Mucosa of rectum (tissue), 2 donors: ENCODE results near the gene SKI.

Source experiments
- H3K27ac ChIP-seq, 2 donors: one replicate each; pipeline ENCODE4 v1.7.0; 2013; ENCODE audit warnings: inconsistent platforms in 2 of 2, low read depth in 2 of 2, low read length in 2 of 2
- H3K27me3 ChIP-seq, 2 donors: one replicate each; pipeline ENCODE4 v1.7.0; 2013; ENCODE audit warnings: low read length in 2 of 2; ENCODE audit not compliant: control insufficient read depth in 2 of 2, insufficient read depth in 2 of 2
- H3K36me3 ChIP-seq, 2 donors: one replicate each; pipeline ENCODE4 v1.7.0; 2013; ENCODE audit warnings: low read length in 2 of 2; ENCODE audit not compliant: control insufficient read depth in 2 of 2, insufficient read depth in 2 of 2
- H3K4me1 ChIP-seq, 2 donors: one replicate each; pipeline ENCODE4 v1.7.0; 2013; ENCODE audit warnings: low read length in 2 of 2, mild to moderate bottlenecking in 1 of 2; ENCODE audit not compliant: control insufficient read depth in 2 of 2, insufficient read depth in 2 of 2
- H3K4me3 ChIP-seq, 2 donors: one replicate each; pipeline ENCODE4 v1.7.0; 2013; ENCODE audit warnings: low read length in 2 of 2
- H3K9ac ChIP-seq, 2 donors: one replicate each; pipeline ENCODE4 v1.7.0; 2013; ENCODE audit warnings: low read length in 2 of 2, low read depth in 1 of 2, mild to moderate bottlenecking in 1 of 2
- H3K9me3 ChIP-seq, 2 donors: one replicate each; pipeline ENCODE4 v1.7.0; 2013; ENCODE audit warnings: low read length in 2 of 2; ENCODE audit not compliant: control insufficient read depth in 2 of 2
- donor health status: healthy.
- donor health status: Normal muscosa, but diverticular disease.

Gene SKI

DNA sequence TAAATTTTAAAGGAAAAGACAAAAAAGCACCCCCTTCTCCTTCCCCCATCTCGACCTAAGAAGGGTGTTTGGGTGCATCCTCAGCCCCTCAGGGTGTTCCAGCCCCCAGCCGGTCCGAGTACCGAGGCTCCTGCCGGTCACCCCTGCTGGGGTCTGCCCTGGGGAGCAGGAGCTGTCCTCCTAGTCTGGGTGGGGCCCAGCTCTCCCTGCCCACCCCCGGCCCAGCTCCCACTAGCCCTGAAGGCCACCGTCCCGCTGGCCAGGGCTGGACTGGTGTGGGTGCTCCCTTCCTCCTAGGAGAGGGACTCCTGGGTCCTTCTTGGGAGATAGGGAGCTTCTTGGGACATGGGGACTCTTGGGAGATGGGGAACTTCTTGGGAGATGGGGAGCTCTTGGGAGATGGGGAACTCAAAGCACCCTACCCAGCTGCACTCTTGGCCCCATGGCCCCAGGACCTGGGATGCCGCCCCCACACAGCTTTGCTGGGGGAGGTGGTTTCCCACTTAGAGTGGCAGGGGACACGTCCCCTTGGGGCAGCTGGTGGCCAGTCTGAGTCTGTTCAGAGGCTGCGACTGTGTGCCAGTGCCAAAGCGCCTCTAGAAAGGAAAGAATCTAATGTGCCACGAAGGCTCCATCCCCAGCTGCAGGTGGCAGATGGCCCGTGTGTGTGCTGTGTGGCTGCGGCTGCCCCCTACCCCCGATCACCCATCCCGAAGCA, 118.7 kb downstream of the SKI start:
- H3K27me3 ChIP-seq: no peaks in the 10 kb centered on the region
- no peaks in the 10 kb centered on the region for H3K4me1 ChIP-seq
- no peak overlapping the region for H3K27ac ChIP-seq
- no peak overlapping the region for H3K9ac ChIP-seq
- no peak overlapping the region for H3K4me3 ChIP-seq
- no peaks in the 10 kb centered on the region for H3K9me3 ChIP-seq
- H3K36me3 ChIP-seq: no peaks in the 10 kb centered on the region

- no peaks in the 10 kb centered on the region for H3K36me3 ChIP-seq
- H3K4me1 ChIP-seq: no peaks in the 10 kb centered on the region
- no peak overlapping the region for H3K27ac ChIP-seq
- H3K9me3 ChIP-seq: no peaks in the 10 kb centered on the region
- no peaks in the 10 kb centered on the region for H3K27me3 ChIP-seq
- H3K4me3 ChIP-seq: no peak overlapping the region
- no peak overlapping the region for H3K9ac ChIP-seq
Measured at GRCh38 chr1:2347409-2347785, 119.3 kb downstream of the SKI start.

DNA sequence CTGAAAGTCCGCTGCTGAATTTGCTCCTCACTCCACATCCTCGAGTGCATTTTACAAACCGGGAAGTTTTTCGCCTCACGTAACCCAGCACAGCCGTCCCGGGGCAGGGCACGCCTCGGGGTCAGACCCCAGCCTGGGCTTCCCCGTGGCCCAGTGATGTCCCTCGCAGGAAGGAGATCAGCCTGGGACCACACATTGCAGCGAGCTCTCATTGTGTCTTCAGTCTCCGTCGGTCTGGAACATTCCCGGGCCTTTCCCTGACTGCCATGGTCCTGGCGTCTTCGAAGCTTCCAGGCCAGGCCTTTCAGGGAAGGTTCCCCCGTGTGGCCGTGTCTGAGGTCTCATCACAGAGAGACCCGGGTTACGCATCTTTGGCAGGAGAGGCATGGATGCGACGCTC, 119.8 kb downstream of the SKI start:
- Histone ChIP-seq H3K9me3 (no peaks in the 10 kb centered on the region), H3K27ac (no peak overlapping the region), H3K27me3 (no peaks in the 10 kb centered on the region), H3K9ac (no peak overlapping the region), H3K4me3 (no peak overlapping the region), H3K36me3 (no peaks in the 10 kb centered on the region), H3K4me1 (no peaks in the 10 kb centered on the region)

DNA sequence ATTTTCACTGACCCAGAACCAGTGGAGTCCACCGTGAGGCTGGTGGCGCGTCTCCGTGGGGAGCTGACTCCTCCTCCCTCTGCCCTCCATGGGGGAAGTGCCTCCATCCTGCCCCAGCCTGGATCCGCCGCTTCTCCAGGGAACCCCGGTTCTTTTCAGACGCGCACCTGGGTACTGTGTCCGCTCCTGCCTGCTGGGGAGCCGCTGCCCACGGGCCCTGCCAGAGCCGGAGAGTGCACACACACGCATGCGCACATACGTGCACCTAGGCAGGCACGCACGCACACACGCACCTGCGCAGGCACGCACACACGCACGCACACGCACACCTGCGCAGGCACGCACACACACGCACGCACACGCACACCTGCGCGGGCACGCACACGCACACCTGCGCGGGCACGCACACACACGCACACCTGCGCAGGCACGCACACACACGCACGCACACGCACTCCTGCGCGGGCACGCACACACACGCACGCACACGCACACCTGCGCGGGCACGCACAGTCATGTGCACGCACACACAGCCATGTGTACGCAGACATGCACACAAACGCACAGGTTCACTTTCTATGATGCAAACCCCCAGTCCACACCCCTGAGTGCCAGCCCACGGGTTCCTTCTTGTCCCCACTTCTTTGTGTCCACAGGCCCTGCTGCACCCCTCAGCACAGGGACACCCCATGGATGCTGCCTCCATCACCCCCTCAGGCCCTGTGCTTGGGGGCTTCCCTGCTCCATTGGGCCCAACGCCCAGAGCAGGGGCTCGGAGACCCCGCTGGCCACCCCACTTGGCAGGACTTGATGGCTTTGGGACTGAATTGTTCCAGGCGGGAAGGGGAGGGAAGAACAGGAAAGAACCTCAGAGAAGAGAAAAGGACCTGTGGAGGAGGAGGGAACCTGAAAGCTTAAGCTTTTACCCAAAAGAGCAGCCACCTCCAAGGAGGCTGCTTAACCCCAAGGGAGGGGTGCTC, 120.5 kb downstream of the SKI start:
- Histone ChIP-seq H3K27me3 (no peaks in the 10 kb centered on the region), H3K9me3 (no peaks in the 10 kb centered on the region), H3K27ac (no peak overlapping the region), H3K9ac (no peak overlapping the region), H3K36me3 (no peaks in the 10 kb centered on the region), H3K4me1 (no peaks in the 10 kb centered on the region), H3K4me3 (no peak overlapping the region)

DNA sequence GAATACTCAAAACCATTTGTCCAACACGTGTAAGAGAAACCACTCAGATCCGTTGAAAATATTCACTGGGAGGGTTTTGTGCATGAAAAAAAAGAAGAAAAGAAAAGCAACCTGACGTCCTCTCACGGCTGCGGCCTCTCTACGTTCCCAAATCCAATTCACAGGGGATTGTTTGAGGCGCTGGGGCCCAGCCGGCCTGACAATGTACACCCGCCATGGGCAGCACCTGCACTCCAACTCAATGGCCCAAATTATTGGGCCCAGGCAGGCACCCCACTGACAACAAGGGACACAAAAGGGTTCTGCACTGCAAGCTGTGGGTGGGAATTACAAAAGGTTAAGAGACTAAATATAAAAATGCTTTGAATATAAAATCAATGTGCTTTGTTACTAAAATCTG, 121.7 kb downstream of the SKI start:
- no peaks in the 10 kb centered on the region for H3K4me1 ChIP-seq
- no peaks in the 10 kb centered on the region for H3K9me3 ChIP-seq
- H3K9ac ChIP-seq: no peak overlapping the region
- no peak overlapping the region for H3K27ac ChIP-seq
- H3K36me3 ChIP-seq: no peaks in the 10 kb centered on the region
- H3K27me3 ChIP-seq: no peaks in the 10 kb centered on the region
- no peak overlapping the region for H3K4me3 ChIP-seq

DNA sequence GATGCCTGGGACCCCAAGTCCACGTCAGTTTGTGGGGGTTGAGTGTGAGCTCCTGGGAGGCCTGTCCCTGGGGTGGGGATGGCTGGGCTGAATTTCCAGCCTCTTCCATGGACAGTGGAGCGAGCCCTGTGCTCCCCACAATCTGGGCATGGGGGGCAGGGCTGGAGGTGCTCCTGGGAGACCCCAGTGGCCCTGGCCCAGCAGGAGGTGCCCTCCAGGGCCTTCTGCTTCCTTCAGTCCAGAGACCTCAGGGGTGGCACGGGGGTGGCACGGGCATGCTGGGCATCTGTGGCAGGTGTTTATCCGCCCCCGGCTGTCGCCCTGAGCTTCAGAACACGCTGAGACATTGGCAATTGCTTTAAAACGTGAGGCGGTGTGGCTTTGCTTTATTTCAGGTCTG, 122.4 kb downstream of the SKI start:
- H3K9me3 ChIP-seq: no peaks in the 10 kb centered on the region

GRCh38 chr1:2350911-2351655, 123.0 kb downstream of the SKI start:
- H3K4me3 ChIP-seq: no peak overlapping the region
- no peaks in the 10 kb centered on the region for H3K36me3 ChIP-seq
- no peaks in the 10 kb centered on the region for H3K9me3 ChIP-seq
- H3K27ac ChIP-seq: no peak overlapping the region
- H3K27me3 ChIP-seq: no peaks in the 10 kb centered on the region
- no peak overlapping the region for H3K9ac ChIP-seq
- no peaks in the 10 kb centered on the region for H3K4me1 ChIP-seq

More for the DNA sequence above, 122.4 kb downstream of the SKI start:
- Histone ChIP-seq H3K4me1 (no peaks in the 10 kb centered on the region), H3K27ac (no peak overlapping the region), H3K36me3 (no peaks in the 10 kb centered on the region), H3K27me3 (no peaks in the 10 kb centered on the region), H3K9ac (no peak overlapping the region), H3K4me3 (no peak overlapping the region)

DNA sequence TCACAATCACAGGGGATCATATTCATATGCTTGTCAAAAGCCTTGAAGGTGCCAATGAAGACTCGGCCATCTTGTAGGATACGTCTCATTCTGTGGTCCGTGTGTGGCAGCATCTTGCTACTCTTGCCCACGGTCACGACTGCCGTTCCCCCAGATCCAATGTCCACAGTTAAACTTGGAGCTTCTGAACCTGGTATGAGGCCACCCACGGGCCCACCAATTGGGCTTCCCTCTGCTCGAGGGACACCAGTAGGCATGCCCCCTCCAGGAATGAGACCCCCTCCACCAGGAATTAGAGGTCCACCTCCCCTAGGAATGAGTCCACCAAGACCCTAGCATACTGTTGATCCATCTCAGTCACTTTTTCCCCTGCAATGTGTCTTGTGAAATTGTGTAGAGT, 123.6 kb downstream of the SKI start:
- Histone ChIP-seq H3K4me3 (no peak overlapping the region), H3K9me3 (no peaks in the 10 kb centered on the region), H3K9ac (no peak overlapping the region), H3K36me3 (no peaks in the 10 kb centered on the region), H3K27ac (no peak overlapping the region), H3K4me1 (no peaks in the 10 kb centered on the region), H3K27me3 (no peaks in the 10 kb centered on the region)

DNA sequence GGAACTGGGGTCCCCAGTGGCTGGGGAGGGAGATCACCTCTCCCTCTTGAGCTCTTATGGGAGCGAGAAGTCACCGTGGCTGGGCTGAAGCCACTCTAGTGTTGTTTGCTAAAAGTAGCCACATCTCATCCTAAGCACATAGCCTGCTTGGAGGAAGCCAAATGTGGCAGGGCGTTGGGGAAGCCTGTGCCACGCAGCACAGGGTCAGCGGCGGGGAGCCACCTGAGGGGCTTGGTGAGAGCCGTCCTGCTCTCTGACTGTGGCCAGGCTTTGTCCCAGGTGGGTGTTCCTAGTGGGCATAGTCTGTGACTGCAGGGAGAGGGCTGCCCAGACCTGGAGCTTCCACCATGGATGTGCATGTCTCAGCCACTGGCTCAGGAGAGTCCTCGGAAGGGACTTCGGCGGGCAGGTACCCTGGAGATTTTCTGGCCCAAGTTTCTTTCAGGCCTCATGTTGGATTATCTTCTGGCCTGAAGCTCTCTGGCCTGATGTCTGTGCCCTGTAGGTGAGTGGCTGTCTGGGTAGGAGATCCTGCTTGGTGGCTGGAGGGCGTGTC, 124.3 kb downstream of the SKI start:
- Histone ChIP-seq H3K4me1 (no peaks in the 10 kb centered on the region), H3K9me3 (no peaks in the 10 kb centered on the region), H3K9ac (no peak overlapping the region), H3K4me3 (no peak overlapping the region), H3K27ac (no peak overlapping the region), H3K36me3 (no peaks in the 10 kb centered on the region), H3K27me3 (no peaks in the 10 kb centered on the region)
